Measurements from ENCODE around the gene MAGEB2.
"Not testable (repeated sequence)": the region's sequence is repeated elsewhere in the genome, so short reads cannot be mapped to it uniquely, and the experiment has no call there.

MAGEB2 gene

GRCh38 chrX:30190426-30190825 is 24.9 kb upstream of the MAGEB2 start:
- TF ChIP-seq CTCF (conservative IDR thresholded peaks at IDR 0.05; ENCODE audit: low read depth, low read length) = no peak
- no peaks in the 10 kb centered on the region for H3K27me3 ChIP-seq (ENCODE audit: insufficient read depth, low read depth)

GRCh38 chrX:30193910-30194309 is 21.5 kb upstream of the MAGEB2 start:
- H3K36me3 ChIP-seq (ENCODE audit: insufficient read depth); H3K27me3 ChIP-seq (ENCODE audit: insufficient read depth, low read depth); H3K9ac ChIP-seq; H3K4me1 ChIP-seq (ENCODE audit: low read depth, poor library complexity, severe bottlenecking); H4K20me1 ChIP-seq (ENCODE audit: insufficient read depth); H2AFZ ChIP-seq (ENCODE audit: low read depth); H3K79me2 ChIP-seq (ENCODE audit: insufficient read depth, low read depth); H3K4me2 ChIP-seq; H3K27ac ChIP-seq; H3K4me3 ChIP-seq (IDR thresholded peaks at IDR 0.05; ENCODE audit: insufficient read depth, low read depth, low read length): not testable (repeated sequence)

More at GRCh38 chrX:30190426-30190825, 24.9 kb upstream of the MAGEB2 start:
- Histone ChIP-seq H4K20me1 (ENCODE audit: insufficient read depth) (no peaks in the 10 kb centered on the region), H3K4me2 (no peak overlapping the region), H3K36me3 (ENCODE audit: insufficient read depth) (no peaks in the 10 kb centered on the region), H3K4me3 (IDR thresholded peaks at IDR 0.05; ENCODE audit: insufficient read depth, low read depth, low read length) (no peak overlapping the region), H2AFZ (ENCODE audit: low read depth) (no peak overlapping the region), H3K4me1 (ENCODE audit: low read depth, poor library complexity, severe bottlenecking) (no peaks in the 10 kb centered on the region), H3K27ac (no peak overlapping the region), H3K9ac (no peak overlapping the region), H3K79me2 (ENCODE audit: insufficient read depth, low read depth) (no peaks in the 10 kb centered on the region)

GRCh38 chrX:30196322-30196721 is 19.0 kb upstream of the MAGEB2 start:
- H3K4me2 ChIP-seq = no peak overlapping the region
- no peaks in the 10 kb centered on the region for H3K36me3 ChIP-seq (ENCODE audit: insufficient read depth)
- peak; percentile 34; the same call in 1 of the 2 replicates for TF ChIP-seq CTCF (conservative IDR thresholded peaks at IDR 0.05; ENCODE audit: low read depth, low read length)
- H3K27ac ChIP-seq = no peak overlapping the region
- no peaks in the 10 kb centered on the region for H3K79me2 ChIP-seq (ENCODE audit: insufficient read depth, low read depth)
- no peak overlapping the region for H2AFZ ChIP-seq (ENCODE audit: low read depth)
- H3K4me3 ChIP-seq (IDR thresholded peaks at IDR 0.05; ENCODE audit: insufficient read depth, low read depth, low read length) = no peak overlapping the region
- no peaks in the 10 kb centered on the region for H3K4me1 ChIP-seq (ENCODE audit: low read depth, poor library complexity, severe bottlenecking)
- H4K20me1 ChIP-seq (ENCODE audit: insufficient read depth) = no peaks in the 10 kb centered on the region
- H3K9ac ChIP-seq = no peak overlapping the region
- H3K27me3 ChIP-seq (ENCODE audit: insufficient read depth, low read depth) = no peaks in the 10 kb centered on the region

GRCh38 chrX:30212172-30212571 is 3.2 kb upstream of the MAGEB2 start:
- Histone ChIP-seq H4K20me1 (ENCODE audit: insufficient read depth) (no peaks in the 10 kb centered on the region), H3K9ac (no peak overlapping the region), H2AFZ (ENCODE audit: low read depth) (no peak overlapping the region), H3K4me2 (no peak overlapping the region), H3K27me3 (ENCODE audit: insufficient read depth, low read depth) (no peaks in the 10 kb centered on the region), H3K79me2 (ENCODE audit: insufficient read depth, low read depth) (no peaks in the 10 kb centered on the region), H3K4me1 (ENCODE audit: low read depth, poor library complexity, severe bottlenecking) (no peaks in the 10 kb centered on the region), H3K27ac (no peak overlapping the region), H3K4me3 (IDR thresholded peaks at IDR 0.05; ENCODE audit: insufficient read depth, low read depth, low read length) (no peak overlapping the region), H3K36me3 (ENCODE audit: insufficient read depth) (no peaks in the 10 kb centered on the region)
- TF ChIP-seq CTCF (conservative IDR thresholded peaks at IDR 0.05; ENCODE audit: low read depth, low read length) = no peak

- H3K4me2 ChIP-seq = no peak overlapping the region
- H2AFZ ChIP-seq (ENCODE audit: low read depth) = no peak overlapping the region
- no peak for TF ChIP-seq CTCF (conservative IDR thresholded peaks at IDR 0.05; ENCODE audit: low read depth, low read length)
Observed at GRCh38 chrX:30217465-30217864, 2.1 kb downstream of the MAGEB2 start.

More at GRCh38 chrX:30217465-30217864, 2.1 kb downstream of the MAGEB2 start:
- H3K79me2 ChIP-seq (ENCODE audit: insufficient read depth, low read depth) = no peaks in the 10 kb centered on the region
- no peaks in the 10 kb centered on the region for H3K27me3 ChIP-seq (ENCODE audit: insufficient read depth, low read depth)
- no peak overlapping the region for H3K4me3 ChIP-seq (IDR thresholded peaks at IDR 0.05; ENCODE audit: insufficient read depth, low read depth, low read length)
- no peaks in the 10 kb centered on the region for H3K36me3 ChIP-seq (ENCODE audit: insufficient read depth)
- no peaks in the 10 kb centered on the region for H4K20me1 ChIP-seq (ENCODE audit: insufficient read depth)
- no peaks in the 10 kb centered on the region for H3K4me1 ChIP-seq (ENCODE audit: low read depth, poor library complexity, severe bottlenecking)
- H3K27ac ChIP-seq = no peak overlapping the region
- H3K9ac ChIP-seq = no peak overlapping the region

Data from KMS-11 (cell line).